GM23338 (cell line): Measurements from ENCODE around the gene FUT1.

Experiments used
- CTCF ChIP-seq, 2 experiments: fragments of 200-600 bp in 1 of 2; sonication (generic) in 1 of 2; conservative IDR thresholded peaks; 2 replicates each; pipeline versions ENCODE4 v1.5.1 to v1.6.1; 2016 to 2017; ENCODE audit warnings: antibody characterized with exemption in 2 of 2, low read depth in 2 of 2, mild to moderate bottlenecking in 2 of 2, moderate library complexity in 1 of 2
- EZH2phosphoT487 ChIP-seq: fragments of 200-600 bp; sonication (generic); IDR thresholded peaks from one replicate; pipeline ENCODE4 v1.8.1; 2018; ENCODE audit warnings: antibody characterized with exemption; ENCODE audit not compliant: unreplicated experiment
- POLR2AphosphoS5 ChIP-seq: IDR thresholded peaks from 2 replicates; pipeline ENCODE4 v1.6.1; 2016; ENCODE audit warnings: antibody characterized with exemption, low read depth
- REST ChIP-seq: IDR thresholded peaks from one replicate; pipeline ENCODE4 v1.6.1; 2018; ENCODE audit warnings: antibody characterized with exemption; ENCODE audit not compliant: unreplicated experiment

GRCh38 chr19:48745208-48745995, 7.0 kb downstream of the FUT1 start:
- no peak for TF ChIP-seq CTCF (conservative IDR thresholded peaks at IDR 0.05; ENCODE audit: low read depth in 2 of 2)
- no peak; the same call in 1 of the 2 replicates for TF ChIP-seq POLR2AphosphoS5
- TF ChIP-seq EZH2phosphoT487: no peak
- TF ChIP-seq REST: no peak
